Right lobe of liver (tissue), 4 donors: ENCODE measurements around the gene GRIN3B.

ENCODE experiments used
- CTCF ChIP-seq, 4 donors: fragments of 200-600 bp in 3 of 4; fragments of 450-650 bp in 1 of 4; IDR thresholded peaks; one replicate each; pipeline versions ENCODE4 v1.5.1 to v1.8.0; 2016 to 2022; ENCODE audit warnings: antibody characterized with exemption in 4 of 4, mild to moderate bottlenecking in 2 of 4
- POLR2A ChIP-seq: fragments of 450-650 bp; IDR thresholded peaks from one replicate; pipeline ENCODE4 v1.6.1; 2017; ENCODE audit warnings: antibody characterized with exemption, mild to moderate bottlenecking
- donor health status: DM: no; HTN: no; CAD: no.
- donor health status: DM: no; HTN: no; CAD: no.
- donor health status: DM: no; HTN: yes; CAD: no.

- no peak for TF ChIP-seq CTCF (IDR thresholded peaks at IDR 0.05)
- no peak for TF ChIP-seq POLR2A
Measured at GRCh38 chr19:1041835-1042685, 41.8 kb downstream of the GRIN3B start.
